HG02884 (cell line): ENCODE results near the gene MAP4K4.

Experiments used
- ATAC-seq: cut with Tn5 transposase; IDR thresholded peaks from one replicate; pipeline ENCODE4 v1.9.1; 2021; ENCODE audit warnings: mild to moderate bottlenecking, moderate library complexity; ENCODE audit not compliant: unreplicated experiment

MAP4K4 gene

GRCh38 chr2:101720732-101721131 lies 23.2 kb downstream of the MAP4K4 start:
- ATAC-seq = no peak

GRCh38 chr2:101722864-101723263 lies 25.4 kb downstream of the MAP4K4 start:
- no peak for ATAC-seq

DNA sequence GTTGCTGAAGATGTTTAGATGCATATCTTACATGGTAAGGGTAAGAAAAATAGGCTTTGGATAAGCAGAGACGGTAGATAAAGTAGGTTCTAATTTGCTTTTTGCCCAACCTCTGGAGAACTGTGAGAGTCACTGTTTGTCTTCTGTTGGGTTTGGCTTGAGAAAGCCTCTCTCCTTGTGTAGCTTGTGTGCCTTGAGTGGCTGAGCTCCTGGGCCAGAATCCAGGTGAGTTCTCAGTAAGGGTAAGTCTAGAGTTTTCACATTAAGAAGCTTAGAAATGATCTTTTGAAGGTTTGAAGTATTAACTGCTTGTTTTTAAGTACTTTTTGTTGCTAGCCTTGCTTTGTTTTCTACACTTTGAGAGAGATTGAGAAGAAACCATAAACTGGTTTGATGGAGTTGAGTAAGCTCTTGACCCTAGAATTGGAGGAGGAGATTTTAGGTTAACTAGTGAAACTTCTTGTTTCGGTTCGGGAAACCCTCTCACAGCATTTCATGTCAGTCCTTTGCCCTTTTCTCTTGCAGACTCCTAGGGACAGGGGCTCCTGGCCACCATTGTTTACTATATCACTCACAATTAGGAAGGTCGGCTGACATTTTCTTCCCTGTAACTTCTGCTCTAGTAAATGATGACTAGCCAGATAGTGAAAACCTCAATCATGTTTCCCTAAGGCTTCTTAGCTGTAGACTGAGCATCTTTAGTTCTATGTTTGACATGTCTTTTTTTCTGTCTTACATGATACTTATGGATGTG lies 26.0 kb downstream of the MAP4K4 start:
- ATAC-seq = no peak

DNA sequence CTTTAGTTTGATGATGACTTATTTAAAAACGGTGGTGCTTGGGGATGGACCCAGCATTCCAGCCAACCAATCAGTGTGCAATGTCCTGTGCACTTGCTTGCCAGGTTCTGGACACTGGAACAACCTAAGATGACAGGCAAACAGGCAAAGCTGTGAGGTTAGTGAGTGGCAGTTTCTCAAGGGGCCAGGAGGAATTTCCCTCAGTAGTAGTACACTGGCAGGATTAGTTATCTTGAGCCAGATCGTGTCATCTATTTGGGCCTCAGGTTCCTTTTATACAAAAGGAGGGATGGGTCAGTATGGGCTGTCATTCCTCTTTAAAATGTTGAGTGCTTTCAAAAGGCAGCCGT lies 26.6 kb downstream of the MAP4K4 start:
- no peak for ATAC-seq

- ATAC-seq = no peak
Measured at GRCh38 chr2:101725038-101725437, 27.5 kb downstream of the MAP4K4 start.

- ATAC-seq = no peak
Measured at GRCh38 chr2:101725515-101726192, 28.1 kb downstream of the MAP4K4 start.

DNA sequence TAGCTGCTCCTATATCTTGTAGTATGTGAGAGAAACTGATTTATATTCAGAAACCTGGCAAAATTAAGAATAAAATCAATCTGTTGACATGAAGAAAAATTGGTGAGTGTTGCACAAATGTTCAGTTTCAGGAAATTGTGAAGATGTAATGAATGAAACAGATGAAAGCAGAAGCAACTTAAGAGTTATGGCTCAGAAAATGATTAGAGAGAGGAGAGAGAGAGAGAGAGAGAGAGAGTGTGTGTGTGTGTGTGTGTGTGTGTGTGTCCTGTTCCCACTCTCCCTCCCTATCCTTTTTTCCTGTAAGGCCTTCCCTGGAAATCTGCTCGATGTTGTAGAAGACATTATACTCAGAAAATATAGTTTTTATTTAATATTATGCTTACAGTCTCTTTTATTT lies 31.4 kb downstream of the MAP4K4 start:
- no peak for ATAC-seq

GRCh38 chr2:101729521-101730190 lies 32.1 kb downstream of the MAP4K4 start:
- no peak for ATAC-seq

GRCh38 chr2:101731221-101732054 lies 33.9 kb downstream of the MAP4K4 start:
- no peak for ATAC-seq

DNA sequence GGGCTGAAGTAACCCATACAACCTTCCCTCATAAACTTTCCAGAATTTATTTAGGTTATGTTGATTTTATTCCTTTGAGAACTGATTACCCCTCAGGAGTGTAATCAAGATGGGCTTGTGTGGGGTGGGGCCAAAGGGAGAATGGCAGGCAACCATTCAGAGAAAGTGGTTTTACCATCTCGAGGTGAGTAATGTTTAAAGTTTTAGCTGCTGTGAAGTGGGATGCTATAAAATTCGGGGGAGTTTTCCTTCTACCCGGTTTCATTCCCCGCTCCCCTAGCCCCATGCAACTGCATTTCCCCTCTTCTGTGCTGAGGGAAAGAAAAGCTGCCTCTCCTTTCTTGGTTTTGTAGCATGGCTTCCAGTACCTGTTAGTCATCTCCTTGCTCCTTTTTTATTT lies 34.7 kb downstream of the MAP4K4 start:
- no peak for ATAC-seq

GRCh38 chr2:101732773-101733256 lies 35.3 kb downstream of the MAP4K4 start:
- no peak for ATAC-seq

GRCh38 chr2:101733257-101733993 lies 35.9 kb downstream of the MAP4K4 start:
- ATAC-seq = no peak

GRCh38 chr2:101734505-101735165 lies 37.1 kb downstream of the MAP4K4 start:
- ATAC-seq = no peak

GRCh38 chr2:101735166-101735533 lies 37.6 kb downstream of the MAP4K4 start:
- no peak for ATAC-seq

DNA sequence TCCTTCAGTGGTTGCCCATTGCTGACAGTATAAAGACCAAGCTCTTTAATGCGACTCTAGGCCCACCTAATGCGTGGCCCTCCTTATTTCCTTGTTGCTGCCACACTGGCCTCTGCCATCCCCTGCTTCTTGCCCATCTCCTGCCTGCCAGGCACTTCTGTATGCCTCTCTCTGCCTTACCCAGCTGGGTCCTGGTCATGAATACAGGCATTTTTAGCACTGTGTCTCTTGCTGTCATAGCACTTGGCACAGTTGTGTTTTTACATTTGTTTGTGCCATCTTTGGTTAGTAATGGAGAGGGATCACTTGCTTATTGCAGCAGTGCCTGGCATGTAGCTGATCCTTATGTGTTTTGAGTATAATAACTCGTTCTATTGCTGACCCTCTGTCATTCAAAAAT lies 38.7 kb downstream of the MAP4K4 start:
- no peak for ATAC-seq

GRCh38 chr2:101736861-101737291 lies 39.4 kb downstream of the MAP4K4 start:
- no peak for ATAC-seq

- no peak for ATAC-seq
Measured at GRCh38 chr2:101737478-101738255, 40.2 kb downstream of the MAP4K4 start.

GRCh38 chr2:101738649-101739048 lies 41.1 kb downstream of the MAP4K4 start:
- ATAC-seq = no peak

- no peak for ATAC-seq
Measured at GRCh38 chr2:101740555-101740964, 43.1 kb downstream of the MAP4K4 start.
